Sigmoid colon (tissue), 4 donors: ENCODE data around the gene HECTD4.

Source experiments
- EP300 ChIP-seq, 4 donors: sonication (generic); formaldehyde crosslinking; IDR thresholded peaks; one replicate each; pipeline ENCODE4 v1.6.1; 2017; ENCODE audit warnings: antibody characterized with exemption in 4 of 4
- POLR2AphosphoS5 ChIP-seq, 4 donors: sonication (generic); formaldehyde crosslinking; IDR thresholded peaks; one replicate each; pipeline ENCODE4 v1.6.1; 2017; ENCODE audit warnings: antibody characterized with exemption in 4 of 4
- TF ChIP-seq, protein P1 (sequence below), 4 experiments: fragments of 450-650 bp in 3 of 4; fragments of 200-600 bp in 1 of 4; IDR thresholded peaks; one replicate each; pipeline ENCODE4 v1.5.1; 2016 to 2019; ENCODE audit warnings: antibody characterized with exemption in 4 of 4, mild to moderate bottlenecking in 3 of 4, moderate library complexity in 2 of 4

GRCh38 chr12:112266473-112266872 lies 115.8 kb downstream of the HECTD4 start:
- TF ChIP-seq POLR2AphosphoS5 (IDR thresholded peaks at IDR 0.05) (no peak), EP300 (IDR thresholded peaks at IDR 0.05) (no peak)
- TF ChIP-seq, protein P1, sequence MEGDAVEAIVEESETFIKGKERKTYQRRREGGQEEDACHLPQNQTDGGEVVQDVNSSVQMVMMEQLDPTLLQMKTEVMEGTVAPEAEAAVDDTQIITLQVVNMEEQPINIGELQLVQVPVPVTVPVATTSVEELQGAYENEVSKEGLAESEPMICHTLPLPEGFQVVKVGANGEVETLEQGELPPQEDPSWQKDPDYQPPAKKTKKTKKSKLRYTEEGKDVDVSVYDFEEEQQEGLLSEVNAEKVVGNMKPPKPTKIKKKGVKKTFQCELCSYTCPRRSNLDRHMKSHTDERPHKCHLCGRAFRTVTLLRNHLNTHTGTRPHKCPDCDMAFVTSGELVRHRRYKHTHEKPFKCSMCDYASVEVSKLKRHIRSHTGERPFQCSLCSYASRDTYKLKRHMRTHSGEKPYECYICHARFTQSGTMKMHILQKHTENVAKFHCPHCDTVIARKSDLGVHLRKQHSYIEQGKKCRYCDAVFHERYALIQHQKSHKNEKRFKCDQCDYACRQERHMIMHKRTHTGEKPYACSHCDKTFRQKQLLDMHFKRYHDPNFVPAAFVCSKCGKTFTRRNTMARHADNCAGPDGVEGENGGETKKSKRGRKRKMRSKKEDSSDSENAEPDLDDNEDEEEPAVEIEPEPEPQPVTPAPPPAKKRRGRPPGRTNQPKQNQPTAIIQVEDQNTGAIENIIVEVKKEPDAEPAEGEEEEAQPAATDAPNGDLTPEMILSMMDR (IDR thresholded peaks at IDR 0.05): no peak
